Liver (tissue), 9 donors: ENCODE results near the gene POU3F3. TPM values are rescaled to one million over a fixed set of nuclear protein-coding genes. Genes with fewer than 3 reads are reported as not detected.

Experiments used
- DNase-seq: peaks from one replicate; pipeline ENCODE4 v3.0.0-alpha.2; 2017; ENCODE audit warnings: low spot score
- H3K27ac ChIP-seq, 2 donors: one replicate each; pipeline ENCODE4 v1.7.0; 2013; ENCODE audit warnings: inconsistent platforms in 2 of 2, low read length in 2 of 2, control low read depth in 1 of 2, low read depth in 1 of 2, mild to moderate bottlenecking in 1 of 2
- H3K27me3 ChIP-seq, 4 donors: one replicate each; pipeline versions ENCODE4 v1.6.1 to v1.7.0; 2013; ENCODE audit warnings: low read length in 3 of 4, inconsistent platforms in 1 of 4, mild to moderate bottlenecking in 1 of 4, moderate library complexity in 1 of 4; ENCODE audit not compliant: control insufficient read depth in 4 of 4, insufficient read depth in 4 of 4
- H3K36me3 ChIP-seq, 4 donors: one replicate each; pipeline versions ENCODE4 v1.6.1 to v1.7.0; 2013; ENCODE audit warnings: low read length in 3 of 4, mild to moderate bottlenecking in 3 of 4, low read depth in 1 of 4, moderate library complexity in 1 of 4; ENCODE audit not compliant: control insufficient read depth in 4 of 4, insufficient read depth in 3 of 4
- H3K4me1 ChIP-seq, 4 donors: one replicate each; pipeline versions ENCODE4 v1.6.1 to v1.7.0; 2013; ENCODE audit warnings: low read length in 3 of 4, mild to moderate bottlenecking in 3 of 4, moderate library complexity in 1 of 4; ENCODE audit not compliant: control insufficient read depth in 4 of 4, insufficient read depth in 4 of 4
- H3K4me3 ChIP-seq, 3 donors: one replicate each; pipeline versions ENCODE4 v1.6.1 to v1.7.0; 2013; ENCODE audit warnings: low read length in 3 of 3, control low read depth in 1 of 3, low read depth in 1 of 3, mild to moderate bottlenecking in 1 of 3
- H3K9ac ChIP-seq, 2 donors: one replicate each; pipeline ENCODE4 v1.7.0; 2013; ENCODE audit warnings: low read length in 2 of 2, mild to moderate bottlenecking in 2 of 2, moderate library complexity in 2 of 2, control low read depth in 1 of 2, low read depth in 1 of 2
- H3K9me3 ChIP-seq, 4 donors: one replicate each; pipeline versions ENCODE4 v1.6.1 to v1.7.0; 2013; ENCODE audit warnings: low read length in 3 of 4; ENCODE audit not compliant: control insufficient read depth in 4 of 4
- ATF3 ChIP-seq: IDR thresholded peaks from 2 replicates; pipeline ENCODE4 v1.6.1; 2016; ENCODE audit warnings: antibody characterized with exemption
- CTCF ChIP-seq: fragments of 150-350 bp; IDR thresholded peaks from 2 replicates; pipeline ENCODE4 v1.5.1; 2017; ENCODE audit warnings: improper control_type of control experiment, low read depth, low read length; ENCODE audit not compliant: missing input control
- EGR1 ChIP-seq, 2 donors: IDR thresholded peaks; 2 replicates each; pipeline ENCODE4 v1.6.1; 2016 to 2018; ENCODE audit warnings: antibody characterized with exemption in 2 of 2, low read depth in 2 of 2
- FOXA1 ChIP-seq: IDR thresholded peaks from 2 replicates; pipeline ENCODE4 v1.6.1; 2016; ENCODE audit warnings: antibody characterized with exemption
- FOXA2 ChIP-seq: IDR thresholded peaks from 2 replicates; pipeline ENCODE4 v1.6.1; 2016; ENCODE audit warnings: antibody characterized with exemption
- GABPA ChIP-seq, 2 donors: IDR thresholded peaks in 1 of 2; conservative IDR thresholded peaks in 1 of 2; 2 replicates each; pipeline ENCODE4 v1.6.1; 2016; ENCODE audit warnings: antibody characterized with exemption in 2 of 2, mild to moderate bottlenecking in 1 of 2, moderate library complexity in 1 of 2
- HNF4A ChIP-seq, 2 donors: conservative IDR thresholded peaks; 2 replicates each; pipeline ENCODE4 v1.6.1; 2016; ENCODE audit warnings: antibody characterized with exemption in 2 of 2, mild to moderate bottlenecking in 2 of 2
- HNF4G ChIP-seq: IDR thresholded peaks from 2 replicates; pipeline ENCODE4 v1.6.1; 2016; ENCODE audit warnings: antibody characterized with exemption
- JUND ChIP-seq, 2 donors: IDR thresholded peaks; 2 replicates each; pipeline ENCODE4 v1.6.1; 2016; ENCODE audit warnings: antibody characterized with exemption in 2 of 2
- MAX ChIP-seq: IDR thresholded peaks from 2 replicates; pipeline ENCODE4 v1.6.1; 2016; ENCODE audit warnings: antibody characterized with exemption
- NR2F2 ChIP-seq: IDR thresholded peaks from 2 replicates; pipeline ENCODE4 v1.6.1; 2016; ENCODE audit warnings: antibody characterized with exemption
- RAD21 ChIP-seq, 2 donors: IDR thresholded peaks; 2 replicates each; pipeline ENCODE4 v1.6.1; 2016; ENCODE audit warnings: antibody characterized with exemption in 2 of 2, mild to moderate bottlenecking in 2 of 2
- REST ChIP-seq: IDR thresholded peaks from 2 replicates; pipeline ENCODE4 v1.6.1; 2016; ENCODE audit warnings: antibody characterized with exemption, mild to moderate bottlenecking
- RXRA ChIP-seq, 2 donors: IDR thresholded peaks; 2 replicates each; pipeline ENCODE4 v1.6.1; 2017 to 2018; ENCODE audit warnings: antibody characterized with exemption in 2 of 2, mild to moderate bottlenecking in 1 of 2
- SP1 ChIP-seq: IDR thresholded peaks from 2 replicates; pipeline ENCODE4 v1.6.1; 2018; ENCODE audit warnings: antibody characterized with exemption, mild to moderate bottlenecking
- TAF1 ChIP-seq: conservative IDR thresholded peaks from 2 replicates; pipeline ENCODE4 v1.6.1; 2016; ENCODE audit warnings: antibody characterized with exemption, mild to moderate bottlenecking
- YY1 ChIP-seq: IDR thresholded peaks from 2 replicates; pipeline ENCODE4 v1.6.1; 2016; ENCODE audit warnings: antibody characterized with exemption, mild to moderate bottlenecking
- ZBTB33 ChIP-seq: IDR thresholded peaks from 2 replicates; pipeline ENCODE4 v1.6.1; 2016; ENCODE audit warnings: antibody characterized with exemption
- WGBS: extraction: QIAGEN DNeasy Blood & Tissue Kit; methylation state at CpG from one replicate; pipeline ENCODE4 v1.1.7; 2013; 5-methylcytosine and 5-hydroxymethylcytosine counted together
- polyA plus RNA-seq, 2 donors: library from polyadenylated mRNA; stranded (reverse) in 1 of 2; unstranded in 1 of 2; fragments of 200-250 nt in 1 of 2; fragments of >200 nt in 1 of 2; fragmentation: Nextera tagmentation in 1 of 2; extraction: Ambion mirVana in 1 of 2; gene quantifications; one replicate each; pipeline versions ENCODE4 v1.2.1 to v1.2.3, GENCODE V29; 2013 to 2015
- total RNA-seq, 2 donors: library from RNA; depleted of rRNA; stranded (reverse); fragments of >200 nt; gene quantifications; one replicate each; pipeline ENCODE4 v1.2.3, GENCODE V29; 2014
- donor health status: healthy.
- donor health status: healthy.
- donor health status: healthy.
- donor health status: healthy.
- donor health status: healthy.

Gene POU3F3
- total and polyA plus RNA-seq, 4 donors, result not detected

GRCh38 chr2:104871649-104871971, 17.7 kb downstream of the POU3F3 start:
- WGBS, result 9% methylated on average over 8 of the region's 8 CpGs
- Histone ChIP-seq H3K36me3 (no peaks in the 10 kb centered on the region), H3K9me3 (no peaks in the 10 kb centered on the region), H3K27ac (no peak overlapping the region), H3K4me3 (no peak overlapping the region), H3K27me3 (peaks cover 8 to 20% (median 10%) of the 10 kb centered on the region in 4 donors), H3K4me1 (peaks cover 3 to 21% (median 13%) of the 10 kb centered on the region in 4 donors), H3K9ac (no peak overlapping the region)
- TF ChIP-seq RAD21 (IDR thresholded peaks at IDR 0.05), result no peak
- TF ChIP-seq ZBTB33, result no peak
- no peak for TF ChIP-seq MAX
- no peak for TF ChIP-seq FOXA1
- no peak for TF ChIP-seq CTCF
- TF ChIP-seq TAF1, result no peak
- no peak for TF ChIP-seq SP1
- TF ChIP-seq GABPA (IDR thresholded peaks at IDR 0.05 in 1 of 2, conservative IDR thresholded peaks at IDR 0.05 in 1 of 2), result no peak
- TF ChIP-seq HNF4A (conservative IDR thresholded peaks at IDR 0.05), result no peak
- TF ChIP-seq REST, result no peak
- no peak for TF ChIP-seq FOXA2
- no peak for TF ChIP-seq EGR1 (IDR thresholded peaks at IDR 0.05; ENCODE audit: low read depth in 2 of 2)
- TF ChIP-seq JUND (IDR thresholded peaks at IDR 0.05), result no peak
- TF ChIP-seq NR2F2, result no peak
- TF ChIP-seq ATF3, result no peak
- no peak for TF ChIP-seq RXRA (IDR thresholded peaks at IDR 0.05)
- no peak for TF ChIP-seq HNF4G
- no peak for TF ChIP-seq YY1
- DNase-seq, result no peak
